Liver (tissue), 3 donors: ENCODE results near the gene NHLRC1.

Experiments
- EGR1 ChIP-seq, 2 donors: IDR thresholded peaks; 2 replicates each; pipeline ENCODE4 v1.6.1; 2016 to 2018; ENCODE audit warnings: antibody characterized with exemption in 2 of 2, low read depth in 2 of 2
- FOXA1 ChIP-seq: IDR thresholded peaks from 2 replicates; pipeline ENCODE4 v1.6.1; 2016; ENCODE audit warnings: antibody characterized with exemption
- JUND ChIP-seq, 2 donors: IDR thresholded peaks; 2 replicates each; pipeline ENCODE4 v1.6.1; 2016; ENCODE audit warnings: antibody characterized with exemption in 2 of 2
- RAD21 ChIP-seq, 2 donors: IDR thresholded peaks; 2 replicates each; pipeline ENCODE4 v1.6.1; 2016; ENCODE audit warnings: antibody characterized with exemption in 2 of 2, mild to moderate bottlenecking in 2 of 2
- RXRA ChIP-seq, 2 donors: IDR thresholded peaks; 2 replicates each; pipeline ENCODE4 v1.6.1; 2017 to 2018; ENCODE audit warnings: antibody characterized with exemption in 2 of 2, mild to moderate bottlenecking in 1 of 2
- SP1 ChIP-seq: IDR thresholded peaks from 2 replicates; pipeline ENCODE4 v1.6.1; 2018; ENCODE audit warnings: antibody characterized with exemption, mild to moderate bottlenecking
- TAF1 ChIP-seq: conservative IDR thresholded peaks from 2 replicates; pipeline ENCODE4 v1.6.1; 2016; ENCODE audit warnings: antibody characterized with exemption, mild to moderate bottlenecking
- YY1 ChIP-seq: IDR thresholded peaks from 2 replicates; pipeline ENCODE4 v1.6.1; 2016; ENCODE audit warnings: antibody characterized with exemption, mild to moderate bottlenecking
- TF ChIP-seq, protein P1 (sequence below): fragments of 150-350 bp; IDR thresholded peaks from 2 replicates; pipeline ENCODE4 v1.5.1; 2017; ENCODE audit warnings: improper control_type of control experiment, low read depth, low read length; ENCODE audit not compliant: missing input control
- TF ChIP-seq, protein P2 (sequence below): IDR thresholded peaks from 2 replicates; pipeline ENCODE4 v1.6.1; 2016; ENCODE audit warnings: antibody characterized with exemption, mild to moderate bottlenecking
- TF ChIP-seq, protein P3 (sequence below): IDR thresholded peaks from 2 replicates; pipeline ENCODE4 v1.6.1; 2016; ENCODE audit warnings: antibody characterized with exemption
- TF ChIP-seq, protein P4 (sequence below): IDR thresholded peaks from 2 replicates; pipeline ENCODE4 v1.6.1; 2016; ENCODE audit warnings: antibody characterized with exemption
- TF ChIP-seq, protein P5 (sequence below): IDR thresholded peaks from 2 replicates; pipeline ENCODE4 v1.6.1; 2016; ENCODE audit warnings: antibody characterized with exemption
- donor health status: healthy.
- donor health status: healthy.

DNA sequence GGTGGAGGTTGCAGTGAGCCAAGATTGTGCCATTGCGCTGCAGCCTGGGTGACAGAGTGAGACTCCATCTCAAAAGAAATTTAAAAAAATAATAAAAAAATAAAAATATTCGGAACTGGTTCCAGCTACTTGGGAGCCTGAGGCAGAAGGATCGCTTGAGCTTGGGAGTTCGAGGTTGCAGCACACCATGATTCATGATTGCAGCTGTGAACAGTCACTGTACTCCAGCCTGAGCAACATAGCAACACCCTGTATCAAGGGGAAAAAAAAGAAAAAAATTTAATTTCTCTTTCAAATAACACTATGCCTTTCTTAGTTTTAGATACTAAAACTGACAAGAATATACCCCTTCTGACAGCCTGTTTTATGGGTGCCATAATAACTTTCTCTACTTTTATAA is 43.3 kb upstream of the NHLRC1 start:
- TF ChIP-seq, protein P1, sequence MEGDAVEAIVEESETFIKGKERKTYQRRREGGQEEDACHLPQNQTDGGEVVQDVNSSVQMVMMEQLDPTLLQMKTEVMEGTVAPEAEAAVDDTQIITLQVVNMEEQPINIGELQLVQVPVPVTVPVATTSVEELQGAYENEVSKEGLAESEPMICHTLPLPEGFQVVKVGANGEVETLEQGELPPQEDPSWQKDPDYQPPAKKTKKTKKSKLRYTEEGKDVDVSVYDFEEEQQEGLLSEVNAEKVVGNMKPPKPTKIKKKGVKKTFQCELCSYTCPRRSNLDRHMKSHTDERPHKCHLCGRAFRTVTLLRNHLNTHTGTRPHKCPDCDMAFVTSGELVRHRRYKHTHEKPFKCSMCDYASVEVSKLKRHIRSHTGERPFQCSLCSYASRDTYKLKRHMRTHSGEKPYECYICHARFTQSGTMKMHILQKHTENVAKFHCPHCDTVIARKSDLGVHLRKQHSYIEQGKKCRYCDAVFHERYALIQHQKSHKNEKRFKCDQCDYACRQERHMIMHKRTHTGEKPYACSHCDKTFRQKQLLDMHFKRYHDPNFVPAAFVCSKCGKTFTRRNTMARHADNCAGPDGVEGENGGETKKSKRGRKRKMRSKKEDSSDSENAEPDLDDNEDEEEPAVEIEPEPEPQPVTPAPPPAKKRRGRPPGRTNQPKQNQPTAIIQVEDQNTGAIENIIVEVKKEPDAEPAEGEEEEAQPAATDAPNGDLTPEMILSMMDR = no peak
- TF ChIP-seq RAD21 (IDR thresholded peaks at IDR 0.05) (no peak), EGR1 (IDR thresholded peaks at IDR 0.05; ENCODE audit: low read depth in 2 of 2) (no peak), TAF1 (no peak), SP1 (no peak), RXRA (IDR thresholded peaks at IDR 0.05) (no peak), FOXA1 (no peak), JUND (IDR thresholded peaks at IDR 0.05) (no peak), YY1 (no peak)
- TF ChIP-seq, protein P2, sequence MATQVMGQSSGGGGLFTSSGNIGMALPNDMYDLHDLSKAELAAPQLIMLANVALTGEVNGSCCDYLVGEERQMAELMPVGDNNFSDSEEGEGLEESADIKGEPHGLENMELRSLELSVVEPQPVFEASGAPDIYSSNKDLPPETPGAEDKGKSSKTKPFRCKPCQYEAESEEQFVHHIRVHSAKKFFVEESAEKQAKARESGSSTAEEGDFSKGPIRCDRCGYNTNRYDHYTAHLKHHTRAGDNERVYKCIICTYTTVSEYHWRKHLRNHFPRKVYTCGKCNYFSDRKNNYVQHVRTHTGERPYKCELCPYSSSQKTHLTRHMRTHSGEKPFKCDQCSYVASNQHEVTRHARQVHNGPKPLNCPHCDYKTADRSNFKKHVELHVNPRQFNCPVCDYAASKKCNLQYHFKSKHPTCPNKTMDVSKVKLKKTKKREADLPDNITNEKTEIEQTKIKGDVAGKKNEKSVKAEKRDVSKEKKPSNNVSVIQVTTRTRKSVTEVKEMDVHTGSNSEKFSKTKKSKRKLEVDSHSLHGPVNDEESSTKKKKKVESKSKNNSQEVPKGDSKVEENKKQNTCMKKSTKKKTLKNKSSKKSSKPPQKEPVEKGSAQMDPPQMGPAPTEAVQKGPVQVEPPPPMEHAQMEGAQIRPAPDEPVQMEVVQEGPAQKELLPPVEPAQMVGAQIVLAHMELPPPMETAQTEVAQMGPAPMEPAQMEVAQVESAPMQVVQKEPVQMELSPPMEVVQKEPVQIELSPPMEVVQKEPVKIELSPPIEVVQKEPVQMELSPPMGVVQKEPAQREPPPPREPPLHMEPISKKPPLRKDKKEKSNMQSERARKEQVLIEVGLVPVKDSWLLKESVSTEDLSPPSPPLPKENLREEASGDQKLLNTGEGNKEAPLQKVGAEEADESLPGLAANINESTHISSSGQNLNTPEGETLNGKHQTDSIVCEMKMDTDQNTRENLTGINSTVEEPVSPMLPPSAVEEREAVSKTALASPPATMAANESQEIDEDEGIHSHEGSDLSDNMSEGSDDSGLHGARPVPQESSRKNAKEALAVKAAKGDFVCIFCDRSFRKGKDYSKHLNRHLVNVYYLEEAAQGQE = no peak
- TF ChIP-seq, protein P3, sequence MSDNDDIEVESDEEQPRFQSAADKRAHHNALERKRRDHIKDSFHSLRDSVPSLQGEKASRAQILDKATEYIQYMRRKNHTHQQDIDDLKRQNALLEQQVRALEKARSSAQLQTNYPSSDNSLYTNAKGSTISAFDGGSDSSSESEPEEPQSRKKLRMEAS = no peak
- TF ChIP-seq, protein P4, sequence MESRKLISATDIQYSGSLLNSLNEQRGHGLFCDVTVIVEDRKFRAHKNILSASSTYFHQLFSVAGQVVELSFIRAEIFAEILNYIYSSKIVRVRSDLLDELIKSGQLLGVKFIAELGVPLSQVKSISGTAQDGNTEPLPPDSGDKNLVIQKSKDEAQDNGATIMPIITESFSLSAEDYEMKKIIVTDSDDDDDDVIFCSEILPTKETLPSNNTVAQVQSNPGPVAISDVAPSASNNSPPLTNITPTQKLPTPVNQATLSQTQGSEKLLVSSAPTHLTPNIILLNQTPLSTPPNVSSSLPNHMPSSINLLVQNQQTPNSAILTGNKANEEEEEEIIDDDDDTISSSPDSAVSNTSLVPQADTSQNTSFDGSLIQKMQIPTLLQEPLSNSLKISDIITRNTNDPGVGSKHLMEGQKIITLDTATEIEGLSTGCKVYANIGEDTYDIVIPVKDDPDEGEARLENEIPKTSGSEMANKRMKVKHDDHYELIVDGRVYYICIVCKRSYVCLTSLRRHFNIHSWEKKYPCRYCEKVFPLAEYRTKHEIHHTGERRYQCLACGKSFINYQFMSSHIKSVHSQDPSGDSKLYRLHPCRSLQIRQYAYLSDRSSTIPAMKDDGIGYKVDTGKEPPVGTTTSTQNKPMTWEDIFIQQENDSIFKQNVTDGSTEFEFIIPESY = no peak
- TF ChIP-seq, protein P5, sequence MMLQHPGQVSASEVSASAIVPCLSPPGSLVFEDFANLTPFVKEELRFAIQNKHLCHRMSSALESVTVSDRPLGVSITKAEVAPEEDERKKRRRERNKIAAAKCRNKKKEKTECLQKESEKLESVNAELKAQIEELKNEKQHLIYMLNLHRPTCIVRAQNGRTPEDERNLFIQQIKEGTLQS = no peak
